Esophagus squamous epithelium (tissue), 4 donors: ENCODE measurements around the gene COPG1.

Source experiments
- CTCF ChIP-seq, 6 experiments: fragments of 450-650 bp in 4 of 6; fragments of 200-600 bp in 2 of 6; sonication (generic) in 2 of 6; IDR thresholded peaks; one replicate each; pipeline ENCODE4 v1.5.1; 2016 to 2019; ENCODE audit warnings: antibody characterized with exemption in 6 of 6, mild to moderate bottlenecking in 4 of 6, moderate library complexity in 4 of 6
- POLR2A ChIP-seq, 4 donors: fragments of 450-650 bp; IDR thresholded peaks; one replicate each; pipeline ENCODE4 v1.6.1; 2017; ENCODE audit warnings: antibody characterized with exemption in 4 of 4, mild to moderate bottlenecking in 4 of 4, moderate library complexity in 3 of 4

- TF ChIP-seq CTCF (IDR thresholded peaks at IDR 0.05) (no peak), POLR2A (IDR thresholded peaks at IDR 0.05) (no peak)
Observed at GRCh38 chr3:129286081-129286480, 36.7 kb downstream of the COPG1 start.
